ENCODE measurements around the gene ITGA3.

ITGA3 gene

GRCh38 chr17:50045154-50045553 is 10.8 kb upstream of the ITGA3 start:
- no peaks in the 10 kb centered on the region for H3K9me2 ChIP-seq (ENCODE audit: low read depth, low read length)
- H3K9me3 ChIP-seq (ENCODE audit: low read length) = no peaks in the 10 kb centered on the region
- no peak overlapping the region for H3K4me2 ChIP-seq (ENCODE audit: low read length)
- TF ChIP-seq, protein P1, sequence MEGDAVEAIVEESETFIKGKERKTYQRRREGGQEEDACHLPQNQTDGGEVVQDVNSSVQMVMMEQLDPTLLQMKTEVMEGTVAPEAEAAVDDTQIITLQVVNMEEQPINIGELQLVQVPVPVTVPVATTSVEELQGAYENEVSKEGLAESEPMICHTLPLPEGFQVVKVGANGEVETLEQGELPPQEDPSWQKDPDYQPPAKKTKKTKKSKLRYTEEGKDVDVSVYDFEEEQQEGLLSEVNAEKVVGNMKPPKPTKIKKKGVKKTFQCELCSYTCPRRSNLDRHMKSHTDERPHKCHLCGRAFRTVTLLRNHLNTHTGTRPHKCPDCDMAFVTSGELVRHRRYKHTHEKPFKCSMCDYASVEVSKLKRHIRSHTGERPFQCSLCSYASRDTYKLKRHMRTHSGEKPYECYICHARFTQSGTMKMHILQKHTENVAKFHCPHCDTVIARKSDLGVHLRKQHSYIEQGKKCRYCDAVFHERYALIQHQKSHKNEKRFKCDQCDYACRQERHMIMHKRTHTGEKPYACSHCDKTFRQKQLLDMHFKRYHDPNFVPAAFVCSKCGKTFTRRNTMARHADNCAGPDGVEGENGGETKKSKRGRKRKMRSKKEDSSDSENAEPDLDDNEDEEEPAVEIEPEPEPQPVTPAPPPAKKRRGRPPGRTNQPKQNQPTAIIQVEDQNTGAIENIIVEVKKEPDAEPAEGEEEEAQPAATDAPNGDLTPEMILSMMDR (IDR thresholded peaks at IDR 0.05; ENCODE audit: low read length) = no peak
- TF ChIP-seq EZH2 (IDR thresholded peaks at IDR 0.05; ENCODE audit: borderline replicate concordance, low read length) = no peak
- H4K20me1 ChIP-seq (ENCODE audit: insufficient read depth, low read length) = no peaks in the 10 kb centered on the region
- no peak overlapping the region for H2AFZ ChIP-seq (ENCODE audit: low read length)
- H3K79me2 ChIP-seq (ENCODE audit: insufficient read depth, low read length) = no peaks in the 10 kb centered on the region
- H3K36me3 ChIP-seq (ENCODE audit: insufficient read depth, low read length) = no peaks in the 10 kb centered on the region
- no peak overlapping the region for H3K4me3 ChIP-seq (ENCODE audit: low read depth, low read length, poor library complexity, severe bottlenecking)
- H3F3A ChIP-seq (ENCODE audit: insufficient read depth, low read length) = no peaks in the 10 kb centered on the region
- H3K27me3 ChIP-seq (ENCODE audit: insufficient read depth, low read length) = no peaks in the 10 kb centered on the region; the same call in 1 of the 2 replicates
- no peak overlapping the region for H3K9ac ChIP-seq (ENCODE audit: low read length)
- no peak overlapping the region for H3K27ac ChIP-seq (ENCODE audit: low read depth, low read length, poor library complexity, severe bottlenecking)
- H3K4me1 ChIP-seq (ENCODE audit: insufficient read depth, low read length, severe bottlenecking) = no peaks in the 10 kb centered on the region

DNA sequence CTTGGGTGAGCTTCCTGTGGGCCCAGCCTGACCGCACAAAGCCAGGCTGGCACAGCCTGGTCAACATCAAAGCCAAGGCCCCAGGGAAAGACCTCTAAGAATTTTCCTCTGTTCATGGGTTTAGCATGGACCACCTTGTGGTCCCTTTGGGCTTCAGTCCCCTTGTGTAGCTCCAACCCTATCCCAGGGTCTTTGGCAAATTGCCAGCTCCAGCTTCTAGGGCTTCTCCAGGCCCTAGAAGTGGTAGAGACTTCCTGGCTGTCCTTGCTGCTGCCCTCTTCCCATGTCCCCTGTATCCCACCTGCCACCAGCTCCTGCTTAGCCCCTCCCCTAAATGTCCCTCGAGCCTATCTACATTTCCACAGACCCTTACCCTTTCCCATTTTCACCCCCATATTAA is 9.7 kb upstream of the ITGA3 start:
- H3K9ac ChIP-seq (ENCODE audit: low read length) = no peak overlapping the region
- no peaks in the 10 kb centered on the region for H3K36me3 ChIP-seq (ENCODE audit: insufficient read depth, low read length)
- H3K4me2 ChIP-seq (ENCODE audit: low read length) = no peak overlapping the region
- H3K27ac ChIP-seq (ENCODE audit: low read depth, low read length, poor library complexity, severe bottlenecking) = no peak overlapping the region
- no peak overlapping the region for H3K4me3 ChIP-seq (ENCODE audit: low read depth, low read length, poor library complexity, severe bottlenecking)
- no peaks in the 10 kb centered on the region for H3F3A ChIP-seq (ENCODE audit: insufficient read depth, low read length)
- H3K27me3 ChIP-seq (ENCODE audit: insufficient read depth, low read length) = no peaks in the 10 kb centered on the region; the same call in 1 of the 2 replicates
- H3K9me3 ChIP-seq (ENCODE audit: low read length) = no peaks in the 10 kb centered on the region
- no peaks in the 10 kb centered on the region for H4K20me1 ChIP-seq (ENCODE audit: insufficient read depth, low read length)
- TF ChIP-seq, protein P1 (IDR thresholded peaks at IDR 0.05; ENCODE audit: low read length) = no peak
- no peak for TF ChIP-seq EZH2 (IDR thresholded peaks at IDR 0.05; ENCODE audit: borderline replicate concordance, low read length)
- H3K9me2 ChIP-seq (ENCODE audit: low read depth, low read length) = no peaks in the 10 kb centered on the region
- no peak overlapping the region for H2AFZ ChIP-seq (ENCODE audit: low read length)
- H3K4me1 ChIP-seq (ENCODE audit: insufficient read depth, low read length, severe bottlenecking) = no peaks in the 10 kb centered on the region
- H3K79me2 ChIP-seq (ENCODE audit: insufficient read depth, low read length) = no peaks in the 10 kb centered on the region

DNA sequence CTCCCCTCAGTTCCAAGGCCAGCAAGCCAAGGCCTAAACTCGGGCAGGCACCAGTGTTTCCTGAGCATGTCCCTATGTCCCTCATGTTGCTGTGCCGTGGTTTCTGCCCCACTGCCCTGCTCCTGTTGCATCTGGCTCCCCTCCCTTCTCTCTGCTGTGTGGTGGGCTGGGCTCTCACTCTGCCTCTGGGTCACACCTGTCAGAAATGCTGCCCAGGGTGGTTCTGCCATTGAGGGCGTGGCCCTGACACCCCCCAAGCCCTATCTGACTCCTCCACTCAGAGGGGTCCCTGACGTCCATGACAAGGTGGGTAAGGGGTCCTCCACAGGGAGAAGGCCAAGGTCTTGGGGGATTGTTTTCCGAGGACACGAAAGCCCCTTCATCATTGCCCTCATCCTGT is 9.2 kb upstream of the ITGA3 start:
- Histone ChIP-seq H3K9ac (ENCODE audit: low read length) (no peak overlapping the region), H3F3A (ENCODE audit: insufficient read depth, low read length) (no peaks in the 10 kb centered on the region)

More for the DNA sequence above, 9.2 kb upstream of the ITGA3 start:
- Histone ChIP-seq H3K27me3 (ENCODE audit: insufficient read depth, low read length) (no peaks in the 10 kb centered on the region; the same call in 1 of the 2 replicates), H3K4me1 (ENCODE audit: insufficient read depth, low read length, severe bottlenecking) (no peaks in the 10 kb centered on the region), H3K9me3 (ENCODE audit: low read length) (no peaks in the 10 kb centered on the region), H3K4me3 (ENCODE audit: low read depth, low read length, poor library complexity, severe bottlenecking) (no peak overlapping the region), H2AFZ (ENCODE audit: low read length) (no peak overlapping the region), H3K9me2 (ENCODE audit: low read depth, low read length) (no peaks in the 10 kb centered on the region), H3K27ac (ENCODE audit: low read depth, low read length, poor library complexity, severe bottlenecking) (no peak overlapping the region), H3K36me3 (ENCODE audit: insufficient read depth, low read length) (no peaks in the 10 kb centered on the region), H4K20me1 (ENCODE audit: insufficient read depth, low read length) (no peaks in the 10 kb centered on the region), H3K4me2 (ENCODE audit: low read length) (no peak overlapping the region), H3K79me2 (ENCODE audit: insufficient read depth, low read length) (no peaks in the 10 kb centered on the region)
- no peak for TF ChIP-seq EZH2 (IDR thresholded peaks at IDR 0.05; ENCODE audit: borderline replicate concordance, low read length)
- TF ChIP-seq, protein P1 (IDR thresholded peaks at IDR 0.05; ENCODE audit: low read length) = no peak
